NCI-H446 (cell line): ENCODE results near the gene RPTOR.

Source experiments
- DNase-seq, 2 experiments: peaks; one replicate each; lab custom pipeline; 2025; lab: John Stamatoyannopoulos, UW

Gene RPTOR

DNA sequence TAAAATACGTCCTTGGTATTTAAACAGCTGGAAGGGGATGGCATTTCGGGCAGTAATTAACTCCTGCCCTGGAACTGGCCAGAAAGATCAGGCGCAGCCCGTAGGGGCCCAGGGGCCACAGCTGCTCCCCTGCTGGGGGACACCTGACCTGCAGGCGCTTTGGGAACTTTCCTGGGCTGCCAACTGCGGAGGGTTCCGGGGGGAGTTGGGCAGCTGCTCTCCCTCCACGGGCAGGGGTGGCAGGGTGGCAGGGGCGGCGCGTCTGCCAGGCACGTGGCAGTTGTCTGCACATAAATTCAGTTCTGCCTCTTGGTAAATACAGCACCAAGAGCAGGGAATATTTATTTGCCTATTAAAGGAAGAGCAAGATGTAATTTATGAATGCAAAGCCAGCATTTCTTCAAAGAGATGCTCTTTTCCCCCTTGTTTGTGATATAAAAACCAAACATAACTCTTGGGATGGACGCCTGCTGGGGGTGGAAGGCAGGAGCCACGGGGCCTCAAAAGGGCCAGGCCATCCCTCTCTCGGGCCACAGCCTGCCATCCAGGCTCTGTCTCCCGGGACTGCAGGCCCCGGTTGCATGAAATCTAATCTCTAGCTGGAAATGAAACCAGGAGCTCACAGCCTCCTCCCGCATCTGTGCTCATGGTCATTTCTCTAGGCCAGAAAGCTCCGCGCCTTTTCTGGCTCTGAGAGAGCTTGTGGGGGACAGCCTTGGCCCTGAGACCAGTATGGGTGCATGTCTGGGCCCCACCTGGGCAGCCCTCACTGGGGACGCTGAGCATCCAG is 417.1 kb downstream of the RPTOR start:
- DNase-seq: no peak

DNA sequence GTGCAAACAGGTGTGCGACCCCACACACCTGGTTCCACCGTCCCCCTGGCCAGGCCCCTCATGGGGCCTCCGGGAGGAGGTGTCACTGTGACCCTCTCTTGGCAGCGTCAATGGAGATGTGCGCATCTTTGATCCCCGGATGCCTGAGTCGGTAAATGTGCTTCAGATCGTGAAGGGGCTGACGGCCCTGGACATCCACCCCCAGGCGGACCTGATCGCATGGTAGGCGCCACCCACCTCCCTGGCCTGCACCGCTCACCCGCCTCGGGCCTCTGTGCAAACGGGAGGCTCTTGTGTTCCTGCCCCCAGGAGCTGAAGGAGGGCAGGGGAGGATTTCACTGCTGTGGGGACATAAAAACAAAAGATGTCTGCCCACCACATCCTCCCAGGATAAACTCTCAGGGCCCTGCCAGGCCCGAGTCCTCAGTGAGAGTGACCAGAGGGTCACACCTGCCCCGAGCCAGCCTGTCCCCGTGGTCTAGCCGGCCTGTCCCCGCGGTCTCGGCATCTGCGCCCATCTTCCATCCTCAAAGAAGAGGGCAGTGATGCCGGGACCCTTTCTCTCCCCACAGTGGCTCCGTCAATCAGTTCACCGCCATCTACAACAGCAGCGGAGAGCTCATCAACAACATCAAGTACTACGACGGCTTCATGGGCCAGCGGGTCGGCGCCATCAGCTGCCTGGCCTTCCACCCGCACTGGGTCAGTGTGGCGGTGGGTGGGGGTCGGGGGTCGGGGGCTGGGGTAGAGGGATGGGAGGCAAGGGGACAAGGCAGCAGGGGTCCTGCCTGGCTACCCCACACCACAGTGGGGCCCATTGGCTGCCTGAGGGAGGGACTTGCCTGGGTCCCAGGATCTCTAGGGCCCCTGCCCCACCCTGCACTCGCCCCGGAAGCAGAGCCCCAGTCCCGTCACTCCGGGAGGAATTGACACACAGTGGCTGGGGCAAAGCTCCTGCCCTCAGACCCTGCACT is 418.0 kb downstream of the RPTOR start:
- DNase-seq: no peak

DNA sequence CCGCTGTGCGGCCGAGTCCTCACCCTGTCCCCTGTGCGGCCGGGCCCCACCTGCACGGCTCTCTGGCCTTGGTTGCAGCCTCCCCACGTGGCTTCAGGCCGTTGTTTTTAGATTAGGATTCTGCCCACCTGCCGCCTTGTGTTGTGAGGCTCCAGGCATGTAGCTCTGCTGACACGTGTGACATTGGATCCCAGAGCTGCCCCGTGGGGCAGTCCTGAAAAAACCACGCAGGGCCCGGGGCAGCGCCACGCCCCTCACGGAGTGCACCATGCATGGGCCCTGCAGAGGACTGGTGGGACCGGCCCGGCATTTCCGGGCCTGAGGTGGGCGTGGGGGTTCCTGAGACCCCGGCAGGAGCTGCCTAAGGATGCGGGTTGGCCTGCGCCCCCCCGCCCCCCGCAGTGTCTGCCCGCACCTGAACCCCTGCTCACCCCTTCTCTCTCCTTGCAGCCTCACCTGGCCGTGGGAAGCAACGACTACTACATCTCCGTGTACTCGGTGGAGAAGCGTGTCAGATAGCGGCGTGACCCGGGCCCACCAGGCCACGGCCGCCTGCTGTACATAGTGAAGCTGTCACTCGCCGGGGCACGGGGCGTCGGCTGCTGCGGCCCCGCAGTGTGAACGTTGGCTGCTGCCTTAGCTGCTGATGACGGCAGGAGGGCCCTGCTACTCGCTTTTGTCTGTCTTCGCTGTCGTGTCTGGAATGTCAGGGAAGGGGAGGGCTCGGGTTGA is 419.3 kb downstream of the RPTOR start:
- DNase-seq: no peak

DNA sequence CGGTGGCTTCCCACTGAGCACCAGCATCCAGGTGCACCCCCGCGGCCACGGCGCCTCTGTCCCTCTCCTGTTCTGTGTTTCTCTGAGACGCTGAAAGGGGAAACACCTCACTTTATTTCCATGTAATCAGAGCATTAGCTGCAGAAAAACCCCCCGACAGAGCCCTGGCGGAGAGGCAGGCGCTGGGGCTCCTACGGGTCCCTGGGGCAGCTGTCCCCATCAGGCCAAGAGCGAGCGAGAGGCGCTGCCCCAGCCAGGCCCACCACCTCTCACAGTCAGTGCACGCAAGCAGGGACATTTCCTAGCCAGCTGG is 419.9 kb downstream of the RPTOR start:
- DNase-seq: no peak

DNA sequence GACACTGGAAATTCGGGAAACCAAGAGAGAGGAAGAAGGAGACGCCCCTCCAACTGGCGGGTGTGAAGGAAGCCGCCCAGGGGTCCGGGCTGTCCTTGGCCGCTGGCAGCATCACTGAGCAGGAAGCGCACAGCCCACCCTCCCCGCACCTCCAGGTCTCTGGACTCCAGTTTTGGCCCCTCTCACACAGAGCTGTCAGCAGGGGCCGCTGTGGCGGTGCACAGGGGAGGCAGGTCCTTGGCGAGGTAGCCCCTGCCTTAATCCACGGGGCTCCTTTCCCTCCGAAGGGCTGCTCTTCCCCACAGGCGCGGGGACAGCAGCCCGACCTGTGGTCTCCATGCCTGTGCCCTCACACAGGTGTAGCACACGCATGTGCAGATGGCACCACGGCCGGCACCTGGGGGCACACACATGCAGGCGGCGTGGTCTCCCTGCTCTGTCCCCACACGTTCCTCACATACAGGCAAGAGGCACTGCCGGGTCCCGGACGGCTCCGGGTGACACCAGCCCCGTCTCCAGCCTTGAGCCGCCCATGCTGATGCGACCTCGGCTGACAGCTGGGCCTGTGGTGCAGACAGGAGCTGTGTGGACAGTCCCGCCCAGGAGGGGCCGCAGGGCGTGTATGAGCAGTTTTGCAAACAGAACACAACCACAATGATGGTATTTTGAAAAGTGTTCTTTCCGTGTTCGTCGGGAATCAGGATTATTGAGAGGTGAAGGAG is 420.4 kb downstream of the RPTOR start:
- no peak for DNase-seq

DNA sequence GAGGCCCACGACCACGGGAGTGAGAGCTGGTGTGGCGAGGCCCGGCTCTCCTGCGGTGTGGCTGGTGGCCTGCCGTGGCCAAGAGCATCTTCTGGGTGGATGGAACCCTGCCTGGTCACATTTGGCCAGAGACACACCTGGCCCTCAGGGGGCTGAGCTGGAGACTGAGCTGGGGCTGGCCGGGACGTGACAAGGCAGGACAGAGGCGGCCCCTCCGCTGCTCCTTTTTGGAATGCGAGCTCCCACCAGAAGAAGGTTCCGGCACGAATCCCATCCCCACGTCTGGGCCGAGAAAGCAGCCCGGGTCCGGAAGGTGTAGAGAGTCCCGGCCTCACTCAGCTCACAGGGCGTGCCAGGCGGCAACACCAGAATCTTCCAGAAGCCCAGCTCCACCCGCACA is 421.0 kb downstream of the RPTOR start:
- DNase-seq: no peak

DNA sequence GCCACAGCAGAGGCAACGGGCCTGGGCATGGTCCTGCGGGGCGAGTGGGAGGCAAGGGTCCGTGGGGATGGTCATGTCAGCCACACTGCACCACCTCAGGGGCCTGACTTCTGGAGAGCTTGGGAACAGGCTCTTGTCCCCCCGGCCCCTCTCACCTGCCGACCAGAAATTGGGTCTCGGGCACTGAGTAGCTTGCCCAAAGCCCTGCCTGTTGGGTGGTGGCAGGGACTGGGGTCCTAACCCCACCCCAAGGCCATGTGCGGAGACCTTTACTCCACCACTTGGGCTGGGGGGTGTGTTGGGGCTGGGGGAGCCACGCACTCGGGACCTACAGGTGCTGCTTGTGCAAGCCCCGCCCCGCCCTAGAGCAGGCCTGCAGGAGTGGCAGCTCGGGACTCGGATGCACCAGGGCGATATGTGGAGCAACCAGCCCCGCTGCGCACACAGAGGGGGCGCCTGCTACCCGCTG is 422.8 kb downstream of the RPTOR start:
- DNase-seq: no peak

DNA sequence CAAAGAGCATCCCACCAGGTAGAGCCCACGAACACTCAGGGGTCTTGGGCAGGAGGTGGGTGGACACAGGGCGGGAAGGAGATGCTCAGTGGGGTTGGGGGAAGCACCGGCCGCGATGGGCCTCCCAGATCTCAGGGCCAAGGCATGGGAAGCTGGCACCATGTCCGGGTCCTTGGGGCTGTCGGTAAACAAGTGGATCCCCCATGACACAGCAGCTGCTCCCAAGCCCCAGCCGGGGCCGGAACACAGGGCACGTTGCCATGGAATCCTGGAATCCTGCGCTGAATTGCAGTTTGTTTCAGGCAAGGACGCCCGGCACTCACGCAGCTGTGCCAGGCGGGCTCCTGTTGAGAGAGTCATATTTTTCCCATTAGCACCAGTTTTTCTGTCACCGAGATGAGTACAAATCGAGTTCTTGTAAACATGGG is 424.0 kb downstream of the RPTOR start:
- peak; percentile 95 to 97 for DNase-seq

DNA sequence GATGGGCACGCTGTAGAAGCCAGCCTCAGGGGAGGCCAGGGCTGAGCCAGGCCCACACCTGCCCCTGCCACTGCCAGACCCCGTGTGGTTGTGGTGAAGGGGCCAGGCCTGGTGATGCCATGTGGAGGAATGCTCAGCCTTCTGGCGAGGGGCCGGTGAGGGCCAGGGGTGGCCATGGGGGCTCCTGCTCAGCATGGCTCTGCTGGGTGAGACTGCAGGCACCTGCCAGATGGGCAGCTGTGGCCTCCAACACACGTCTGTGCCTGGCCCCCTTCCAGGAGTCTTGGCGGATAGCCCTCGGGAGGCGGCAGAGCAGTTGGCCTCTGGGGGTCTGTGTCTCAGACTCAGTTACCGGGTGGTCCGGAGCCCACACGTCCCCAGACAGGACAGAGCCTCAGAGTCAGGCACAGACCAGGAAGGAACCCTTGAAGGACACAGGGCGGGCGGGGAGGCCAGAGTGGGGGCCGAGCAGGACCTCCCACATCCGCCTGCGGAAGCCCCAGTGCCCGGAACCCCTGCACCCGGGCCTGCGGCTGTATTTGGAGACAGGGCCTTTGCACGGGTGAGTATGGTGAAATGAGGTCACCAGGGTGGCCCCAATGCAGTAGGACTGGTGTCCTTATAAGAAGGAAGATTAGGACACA is 424.5 kb downstream of the RPTOR start:
- DNase-seq: peak; percentile 90 to 93

DNA sequence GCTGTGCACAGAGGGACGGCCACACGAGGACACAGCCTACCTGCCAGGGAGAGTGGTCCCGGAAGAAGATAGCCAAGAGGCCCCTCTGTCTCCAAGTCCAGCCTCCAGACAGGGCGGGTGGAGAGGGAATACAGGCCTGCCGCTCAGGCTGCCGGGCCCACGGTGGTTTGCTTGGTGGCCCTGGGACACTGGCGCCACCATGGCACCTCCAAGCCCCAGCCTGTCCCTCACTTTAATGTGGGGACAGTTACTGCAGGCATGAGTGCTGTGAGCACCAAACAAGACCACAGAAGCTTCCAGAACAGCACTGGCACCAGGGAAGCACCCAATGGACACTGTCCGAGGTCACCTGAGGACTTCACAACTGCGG is 425.0 kb downstream of the RPTOR start:
- DNase-seq: no peak

DNA sequence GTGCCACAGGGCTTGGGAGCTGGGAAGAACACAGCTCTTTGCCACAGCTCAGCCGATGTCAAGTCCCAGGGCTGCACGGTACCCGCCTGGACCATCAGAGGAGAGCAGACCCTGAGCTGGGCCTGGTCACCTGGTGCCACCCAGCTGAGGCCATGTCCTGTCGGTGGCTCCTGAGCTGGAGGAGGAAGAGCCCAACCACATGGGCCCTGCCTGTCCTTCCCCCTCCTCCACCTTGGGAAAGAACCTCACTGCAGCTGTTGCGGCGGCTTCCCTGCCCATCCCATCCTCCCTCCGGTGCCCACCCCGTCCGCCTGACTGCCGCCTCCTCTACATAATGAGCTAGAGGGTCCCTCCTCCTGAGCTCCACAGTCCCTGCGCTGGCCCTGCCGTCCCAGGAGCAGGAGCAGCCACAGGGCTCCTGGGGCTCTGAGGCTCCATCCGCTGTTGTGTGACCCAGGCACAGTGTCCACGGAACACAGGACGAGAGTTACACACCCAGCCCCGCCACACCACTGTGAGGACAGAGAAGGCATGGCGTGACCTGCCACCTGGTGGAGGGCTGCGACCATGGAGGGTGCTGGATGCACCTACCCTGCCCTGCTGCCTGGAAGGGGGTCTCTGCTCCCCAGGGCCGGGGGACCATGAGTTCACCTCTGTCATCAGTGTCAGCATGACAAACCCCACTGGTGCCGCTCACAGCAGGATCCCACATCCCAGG is 425.6 kb downstream of the RPTOR start:
- peak in 1 of 2 experiments; percentile 41 for DNase-seq

DNA sequence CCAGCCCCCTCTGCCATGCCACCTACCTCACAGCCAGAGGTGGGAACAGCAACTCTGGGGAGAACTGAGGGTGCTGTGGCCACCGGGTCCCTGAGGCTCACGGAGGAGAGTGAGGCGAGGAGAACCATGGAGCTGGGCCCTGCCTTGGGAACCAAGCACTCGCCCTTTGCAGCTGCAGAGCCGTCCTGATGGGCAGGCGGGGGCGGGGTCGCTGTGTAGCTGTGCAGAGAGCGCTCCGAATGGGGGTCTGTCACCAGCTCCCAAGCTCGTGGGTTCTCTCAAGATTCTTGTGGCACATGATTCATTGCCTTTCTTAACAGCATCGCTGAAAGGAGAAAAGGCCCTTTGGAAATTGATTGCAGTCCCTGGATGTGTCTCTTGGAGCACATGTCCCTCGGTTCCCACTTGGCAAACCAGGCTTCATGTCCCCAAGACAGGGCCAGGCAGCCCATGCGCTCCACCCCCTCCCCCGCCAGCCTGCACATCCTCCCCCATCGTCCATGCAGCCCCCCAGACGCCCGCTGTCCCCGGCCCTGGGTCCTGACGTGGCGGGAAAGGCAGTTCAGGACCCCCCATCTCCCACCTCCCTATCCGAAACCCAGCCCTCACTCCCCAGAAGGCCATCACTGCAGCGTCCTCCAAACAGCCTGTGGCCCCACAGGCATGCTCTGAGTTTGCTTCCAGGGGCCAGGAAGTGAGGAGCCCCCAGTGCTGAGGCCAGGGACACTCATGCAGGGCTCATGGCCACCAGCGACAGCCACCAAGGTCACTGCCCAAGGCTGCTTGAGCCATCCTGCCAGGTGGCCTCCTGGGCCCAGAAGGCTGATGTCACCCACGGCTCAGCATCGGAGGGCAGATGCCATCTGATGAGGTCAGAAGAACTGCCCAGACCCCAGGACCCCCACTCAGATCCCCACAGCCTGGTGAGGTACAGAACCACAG is 426.4 kb downstream of the RPTOR start:
- no peak for DNase-seq

DNA sequence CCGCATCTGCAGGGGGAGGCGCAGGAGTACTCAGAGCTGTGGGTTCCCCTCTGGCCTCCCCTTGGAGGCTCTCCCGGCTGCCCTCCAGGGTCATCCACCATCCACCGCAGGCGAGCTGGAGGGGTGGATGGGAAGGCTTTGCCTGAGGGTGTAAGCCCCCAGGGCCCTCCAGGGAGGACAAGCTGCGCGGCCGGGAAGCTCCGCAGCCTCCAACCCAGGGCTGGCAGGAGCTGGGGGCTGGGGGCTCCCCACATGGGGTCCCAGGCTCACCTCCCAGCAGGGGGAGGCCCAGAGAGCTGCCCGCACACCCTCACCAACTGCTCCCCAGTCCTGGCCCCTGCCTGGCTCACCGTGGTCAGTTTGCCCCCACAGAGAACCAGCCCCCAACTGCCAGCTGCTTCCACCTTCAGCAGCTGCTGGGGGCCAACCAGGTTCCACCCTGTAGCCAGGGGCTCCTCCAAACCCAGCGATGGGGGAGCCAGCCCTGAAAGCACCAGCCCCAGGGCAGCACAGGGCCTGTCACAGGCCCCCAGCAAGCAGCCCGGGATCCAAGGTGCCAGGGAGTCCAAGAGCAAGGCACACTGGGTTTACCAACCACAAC is 427.2 kb downstream of the RPTOR start:
- no peak for DNase-seq

DNA sequence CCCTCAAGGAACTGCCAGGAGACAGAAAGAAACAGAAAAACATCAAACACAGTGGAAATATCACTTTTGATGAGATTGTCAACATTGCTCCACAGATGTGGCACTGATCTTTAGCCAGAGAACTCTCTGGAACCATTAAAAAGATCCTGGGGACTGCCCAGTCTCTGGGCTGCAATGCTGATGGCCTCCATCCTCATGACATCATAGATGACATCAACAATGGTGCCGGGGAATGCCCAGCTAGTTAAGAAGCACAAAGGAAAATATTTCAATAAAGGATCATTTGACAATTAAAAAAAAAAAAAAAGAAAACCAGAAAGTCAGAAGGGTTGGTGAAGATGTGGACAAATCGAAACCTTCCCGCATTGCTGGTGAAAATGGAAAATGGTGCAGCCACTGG is 432.1 kb downstream of the RPTOR start:
- DNase-seq: no peak

DNA sequence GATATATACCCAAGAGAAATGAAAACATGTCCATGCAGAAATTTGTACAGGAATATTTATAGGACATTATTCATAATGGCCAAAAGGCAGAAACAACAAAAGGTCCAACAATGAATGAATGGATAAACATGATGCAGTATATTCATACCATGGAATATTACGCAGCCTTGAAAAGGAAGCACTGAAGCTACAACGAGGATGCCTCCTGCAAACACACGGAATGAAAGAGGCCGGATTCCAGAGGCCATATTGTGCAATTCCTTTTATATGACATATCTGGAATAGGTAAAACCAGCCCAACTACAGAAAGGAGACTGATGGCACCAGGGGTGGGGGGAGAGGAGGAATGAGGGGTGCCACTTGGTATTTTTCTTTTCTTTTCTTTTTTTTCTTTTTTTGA is 432.5 kb downstream of the RPTOR start:
- DNase-seq: no peak

DNA sequence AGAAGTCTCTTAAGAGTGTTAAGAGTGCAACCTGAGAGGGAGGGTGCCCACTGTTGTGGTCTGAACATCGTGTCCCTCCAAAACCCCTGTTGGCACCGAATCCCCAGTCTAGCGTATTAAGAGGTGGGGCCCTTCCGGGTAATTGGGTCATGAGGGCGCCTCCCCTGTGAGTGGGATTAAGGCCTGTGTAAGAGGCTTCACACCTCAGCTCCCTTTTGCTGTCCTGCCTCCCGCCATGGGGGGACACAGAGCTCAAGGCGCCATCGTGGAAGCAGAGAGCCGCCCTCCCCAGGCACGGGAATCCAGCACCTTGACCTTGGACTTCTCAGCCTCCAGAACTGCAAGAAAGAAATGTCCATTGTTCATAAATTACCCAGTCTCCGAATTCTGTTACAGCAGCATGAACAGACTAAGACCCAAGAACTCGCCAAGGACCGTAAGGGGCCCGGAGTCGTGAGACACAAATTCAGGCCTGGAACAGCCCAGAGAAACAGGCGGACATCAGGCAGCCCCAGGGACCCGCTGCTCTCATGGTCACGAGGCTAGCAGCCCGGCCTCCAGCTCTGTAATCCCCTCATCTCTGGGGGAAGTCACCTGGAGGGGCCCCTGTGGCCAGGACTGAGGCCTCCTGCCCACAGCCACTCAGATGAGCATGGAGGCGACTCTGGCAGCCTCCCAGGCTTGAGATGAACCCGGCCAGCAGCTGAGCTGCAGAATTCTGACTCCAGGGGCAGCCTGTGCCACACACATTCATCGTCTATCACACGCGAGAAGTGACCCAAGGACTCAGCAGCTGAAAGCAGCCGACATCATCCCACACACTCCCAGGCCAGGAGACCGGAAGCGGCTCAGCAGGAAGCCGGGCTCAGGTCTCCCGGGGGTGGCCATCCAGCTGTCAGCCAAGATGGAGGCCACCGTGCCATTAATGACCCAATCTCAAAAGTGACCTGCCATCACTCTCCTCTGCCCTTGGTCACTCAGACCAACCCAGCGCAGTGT is 434.2 kb downstream of the RPTOR start:
- DNase-seq: no peak

DNA sequence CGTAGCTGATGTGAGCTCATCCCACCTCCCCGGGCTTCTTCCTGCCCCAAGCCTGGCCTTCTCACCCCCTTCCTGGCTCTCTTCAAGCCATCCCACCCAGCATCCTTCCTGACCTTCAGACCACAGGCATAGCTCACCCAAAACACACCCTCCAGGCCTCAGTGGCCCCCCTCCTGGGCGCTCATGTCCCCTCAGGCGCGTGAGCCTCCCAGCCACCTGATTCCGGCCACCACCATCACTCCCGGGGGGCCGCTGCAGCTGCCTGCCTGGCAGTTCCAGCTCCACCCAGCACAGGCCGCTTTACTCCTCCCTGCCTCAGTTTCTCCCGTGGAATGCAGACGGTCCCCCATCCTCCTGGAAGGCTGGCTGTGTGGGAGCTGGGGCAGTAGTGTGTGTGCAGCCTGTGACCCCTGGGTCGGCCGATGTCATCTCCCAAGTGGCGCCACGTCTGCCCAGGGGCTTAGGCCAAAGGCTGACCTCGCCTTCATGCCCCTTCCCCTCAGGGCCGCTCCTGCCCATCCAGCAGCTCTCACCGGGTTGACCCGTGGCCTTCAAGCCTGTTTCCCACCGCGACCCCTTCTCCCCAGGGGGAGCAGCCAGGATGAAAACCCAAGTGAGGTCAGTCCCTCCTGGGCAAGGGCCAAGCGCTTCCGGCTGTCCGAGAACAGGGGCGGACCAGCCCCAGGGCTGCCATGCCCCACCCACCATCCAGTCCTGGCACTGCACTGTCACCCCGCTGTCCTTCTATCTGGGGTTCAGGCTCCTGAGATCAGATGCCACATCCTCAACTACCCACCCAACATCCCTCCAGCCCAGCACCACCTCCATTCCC is 435.1 kb downstream of the RPTOR start:
- no peak for DNase-seq
